Stimulated activated CD8-positive, alpha-beta memory T cell treated with anti-CD3 and anti-CD28 coated beads, Interleukin-7, amount 100 ng/mL, for 1 hour (primary cell): Measurements from ENCODE around the gene FALEC.

Source experiments
- DNase-seq, 2 donors: peaks; one replicate each; pipeline ENCODE4 v3.0.0-alpha.2; 2020; ENCODE audit warnings: low read depth in 2 of 2

The FALEC gene

DNA sequence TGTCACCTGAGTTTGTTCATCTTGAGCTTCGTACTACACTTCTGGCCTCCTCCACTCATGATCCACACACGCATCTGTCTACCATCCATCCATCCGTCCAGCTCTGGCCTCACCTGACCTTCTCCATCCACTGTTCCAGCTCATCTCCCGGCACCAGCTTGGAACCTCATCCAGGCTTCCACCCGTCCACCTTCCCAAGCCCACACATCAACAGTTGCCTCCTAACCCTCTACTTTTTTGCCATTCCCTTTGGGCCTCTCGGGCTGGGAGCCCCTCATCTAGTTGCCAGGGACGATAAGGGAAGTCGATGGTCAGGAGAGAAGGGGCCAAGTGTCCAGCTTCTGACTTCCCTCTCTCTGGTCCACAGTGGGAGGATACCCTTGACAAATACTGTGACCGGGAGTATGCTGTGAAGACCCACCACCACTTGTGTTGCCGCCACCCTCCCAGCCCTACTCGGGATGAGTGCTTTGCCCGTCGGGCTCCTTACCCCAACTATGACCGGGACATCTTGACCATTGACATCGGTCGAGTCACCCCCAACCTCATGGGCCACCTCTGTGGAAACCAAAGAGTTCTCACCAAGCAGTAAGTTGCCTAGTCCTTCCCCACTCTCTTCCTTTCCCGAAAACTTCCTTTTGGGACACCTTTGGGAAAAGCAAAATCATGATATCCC, 3.4 kb upstream of the FALEC start:
- no peak for DNase-seq

DNA sequence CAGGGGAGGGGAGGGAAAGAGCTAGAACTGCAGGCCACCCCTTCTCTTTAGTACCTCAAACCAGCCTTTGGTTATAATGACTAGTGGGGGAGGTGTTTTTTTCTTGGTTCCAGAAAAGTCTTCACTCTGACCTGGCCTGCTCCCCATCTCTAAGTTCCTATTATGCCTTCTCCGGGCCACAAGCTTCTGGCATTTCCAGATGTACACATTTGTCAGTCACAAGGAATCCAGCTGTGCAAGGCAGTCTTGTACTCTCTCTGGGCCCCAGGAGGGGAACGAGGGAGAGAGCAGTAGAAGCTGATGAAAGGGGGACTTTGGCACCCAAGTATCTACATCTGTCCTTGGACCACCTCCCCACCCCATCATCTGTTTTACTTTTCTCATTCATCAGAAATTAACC, 2.7 kb upstream of the FALEC start:
- no peak for DNase-seq

DNA sequence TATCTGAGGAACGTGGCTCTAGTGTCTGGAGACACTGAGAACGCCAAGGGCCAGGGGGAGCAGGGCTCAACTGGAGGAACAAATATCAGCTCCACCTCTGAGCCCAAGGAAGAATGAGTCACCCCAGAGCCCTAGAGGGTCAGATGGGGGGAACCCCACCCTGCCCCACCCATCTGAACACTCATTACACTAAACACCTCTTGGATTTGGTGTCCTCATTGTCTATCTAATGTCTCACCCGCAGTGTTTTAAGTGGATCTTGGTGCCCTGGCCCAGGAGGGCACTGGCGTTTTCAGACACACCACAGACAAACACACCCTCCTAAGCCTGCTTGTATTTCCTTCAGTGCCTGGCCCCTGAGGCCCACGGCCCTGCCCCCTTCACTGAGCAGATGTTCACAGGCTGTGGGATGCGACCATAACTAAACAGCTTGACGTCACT, 2.2 kb upstream of the FALEC start:
- no peak for DNase-seq

DNA sequence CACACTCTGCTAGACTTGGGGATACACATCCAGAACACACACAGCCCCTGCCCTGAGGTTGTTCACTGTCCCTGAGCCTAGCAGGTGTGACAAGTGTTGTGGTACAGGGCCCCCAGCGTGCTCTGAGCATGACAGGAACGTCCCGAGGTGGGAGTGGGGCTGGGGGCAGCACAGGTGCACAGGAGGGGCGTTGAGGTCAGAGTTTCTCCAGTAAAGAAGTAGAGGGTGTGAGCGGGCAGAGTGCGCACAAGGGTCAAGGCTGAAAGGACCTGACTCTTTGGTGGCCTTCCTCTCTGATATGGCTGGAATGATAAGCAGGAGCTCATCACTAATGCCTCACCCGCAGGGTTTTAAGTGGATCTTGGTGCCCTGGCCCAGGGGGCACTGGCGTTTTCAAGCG, 1.3 kb upstream of the FALEC start:
- DNase-seq: no peak

DNA sequence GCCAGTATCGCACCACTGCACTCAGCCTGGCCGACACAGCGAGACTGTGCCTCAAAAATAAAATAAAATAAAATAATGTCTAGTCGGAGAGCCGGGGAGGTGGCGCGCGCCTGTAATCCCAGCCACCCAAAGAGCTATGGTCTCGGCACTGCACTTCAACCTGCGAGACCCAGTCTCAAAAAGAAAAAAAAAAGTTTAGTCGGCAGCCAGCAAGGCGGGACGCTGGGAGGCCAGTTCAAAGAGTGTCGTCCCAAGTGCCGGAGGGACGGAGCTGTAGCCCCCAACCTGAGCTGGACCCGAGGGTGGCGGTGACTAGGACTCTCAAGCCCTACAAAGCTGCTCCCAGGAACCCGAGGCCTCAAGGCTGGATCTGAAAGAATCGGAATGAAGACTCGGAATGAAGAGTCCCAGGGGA, 632 bp upstream of the FALEC start:
- no peak for DNase-seq

DNA sequence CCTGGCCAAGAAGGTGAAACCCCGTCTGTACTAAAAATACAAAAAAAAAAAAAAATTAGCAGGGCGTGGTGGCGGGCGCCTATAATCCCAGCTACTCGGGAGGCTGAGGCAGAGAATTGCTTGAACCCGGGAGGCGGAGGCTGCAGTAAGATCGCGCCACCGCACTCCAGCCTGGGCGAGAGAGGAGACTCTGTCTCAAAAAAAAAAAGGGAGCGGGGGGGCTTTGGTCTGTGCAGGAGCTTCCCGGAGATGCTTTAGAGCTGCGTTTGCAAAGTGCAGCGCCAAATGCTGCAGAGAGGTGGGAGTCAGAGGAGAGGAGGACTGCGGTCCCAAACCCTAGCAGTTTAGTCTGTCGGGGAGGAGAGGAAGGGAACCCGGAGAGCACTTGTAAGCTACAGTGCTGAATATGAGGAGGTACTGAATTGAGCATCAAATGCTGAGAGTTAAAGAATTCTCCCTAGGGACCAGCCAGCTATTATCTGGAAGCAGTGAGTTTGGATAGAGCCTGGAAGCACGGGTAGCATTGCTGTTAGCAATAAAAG, 569 bp downstream of the FALEC start:
- no peak for DNase-seq

DNA sequence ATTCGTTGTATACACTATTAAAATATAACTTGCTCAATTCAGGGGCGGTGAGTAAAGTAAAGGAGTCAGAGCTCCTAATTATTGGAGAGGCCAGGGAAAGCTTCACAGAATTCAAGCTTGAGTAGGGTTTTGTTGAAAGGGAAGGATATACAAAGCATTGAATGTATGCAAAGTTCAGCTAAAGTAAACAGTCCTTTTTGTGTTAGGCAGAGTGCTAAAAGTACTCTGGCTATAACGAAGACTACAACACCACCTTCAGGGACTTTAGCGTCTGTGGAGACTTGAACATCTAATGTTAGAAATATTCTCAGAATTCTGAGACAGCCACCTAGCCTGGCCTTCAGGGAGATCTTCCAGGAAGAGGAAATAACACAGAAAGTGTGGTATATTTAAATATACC, 1.1 kb downstream of the FALEC start:
- no peak for DNase-seq

DNA sequence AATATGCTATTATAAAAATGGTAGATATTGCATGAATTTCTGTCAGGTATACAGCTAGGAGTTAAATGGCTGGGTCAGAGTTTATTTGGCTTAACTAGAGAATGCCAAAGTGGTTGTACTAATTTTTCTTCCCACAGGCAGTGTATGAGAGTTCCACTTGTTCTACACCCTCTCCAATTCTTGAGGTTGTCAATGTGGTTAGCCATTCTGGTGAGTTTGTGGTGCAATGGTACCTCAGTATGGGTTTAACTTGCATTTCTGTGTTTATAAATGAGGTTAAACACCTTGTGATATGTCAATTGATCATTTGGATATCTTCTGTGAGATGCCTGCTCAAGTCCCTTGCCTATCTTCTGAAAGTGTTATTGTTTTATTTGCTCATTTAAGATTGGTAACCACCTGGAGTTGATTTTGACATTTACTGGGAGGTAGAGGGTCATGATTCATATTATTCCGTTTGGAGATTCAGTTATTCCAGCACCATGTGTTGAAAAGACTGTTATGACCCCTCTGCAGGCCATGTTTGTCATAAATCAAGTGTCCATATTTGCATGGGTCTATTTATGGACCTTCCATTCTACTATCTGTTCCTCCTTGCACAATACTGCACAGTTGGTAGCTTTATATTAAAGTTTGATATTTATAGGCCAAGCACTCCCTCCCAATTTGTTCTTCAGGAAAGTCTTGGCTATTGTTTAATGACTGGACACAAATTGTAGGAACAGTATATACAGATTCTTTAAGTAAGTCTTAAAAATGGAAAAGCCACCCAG, 5.8 kb downstream of the FALEC start:
- no peak for DNase-seq

DNA sequence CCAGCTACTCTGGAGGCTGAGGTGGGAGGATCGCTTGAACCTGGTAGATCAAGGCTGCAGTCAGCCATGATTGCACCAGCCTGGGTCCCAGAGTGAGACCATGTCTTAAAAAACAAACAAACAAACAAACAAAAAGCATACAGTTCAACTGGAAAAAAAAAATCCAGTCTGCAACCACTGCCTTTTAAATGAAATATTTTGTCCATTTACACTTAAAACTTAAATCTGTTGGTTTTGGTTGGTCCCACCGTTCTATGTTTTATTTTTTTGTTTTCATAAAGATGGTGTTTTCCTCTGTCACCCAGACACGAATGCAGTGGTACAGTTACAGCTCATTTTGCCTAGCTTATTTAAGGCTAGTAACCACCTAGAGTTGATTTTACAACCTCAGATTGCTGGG, 9.8 kb downstream of the FALEC start:
- no peak for DNase-seq

DNA sequence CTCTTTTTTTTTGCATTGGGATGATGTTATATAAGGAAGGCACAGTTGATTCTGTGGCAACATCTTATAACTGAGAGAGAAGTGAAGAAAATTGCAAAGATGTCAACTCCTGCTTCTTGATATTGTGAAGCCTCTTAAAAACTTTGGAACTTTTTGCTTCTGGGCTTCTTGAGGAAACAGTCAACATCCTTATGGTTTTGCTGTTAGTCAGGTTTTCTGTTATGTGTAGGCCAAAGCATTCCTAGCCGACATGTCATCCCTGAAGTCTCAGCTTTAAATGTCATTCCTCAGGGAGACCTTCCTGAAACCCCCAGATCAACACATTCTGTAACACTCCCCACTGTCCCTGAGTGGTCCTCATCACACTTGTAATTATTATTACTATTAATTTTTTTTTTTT, 12.6 kb downstream of the FALEC start:
- no peak for DNase-seq

DNA sequence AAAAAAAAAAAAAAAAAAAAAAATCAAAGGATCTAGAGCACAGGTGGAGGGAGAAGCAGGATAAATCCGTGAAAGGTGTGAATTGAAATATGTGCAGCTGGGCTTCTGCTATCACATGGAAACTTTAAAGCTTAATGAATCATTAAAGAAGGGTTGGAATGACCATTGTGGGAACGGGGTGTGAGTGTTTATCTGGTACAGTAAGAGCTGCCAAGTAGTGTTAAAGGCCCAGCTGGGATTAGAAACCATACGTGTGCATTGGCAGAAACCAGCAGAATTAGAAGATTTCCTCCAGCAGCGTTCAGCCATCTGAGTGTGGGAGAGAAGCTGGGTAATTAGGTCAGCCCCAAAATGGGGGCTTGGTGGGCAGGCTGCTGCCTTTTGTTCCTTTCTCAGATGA, 13.5 kb downstream of the FALEC start:
- DNase-seq: no peak

DNA sequence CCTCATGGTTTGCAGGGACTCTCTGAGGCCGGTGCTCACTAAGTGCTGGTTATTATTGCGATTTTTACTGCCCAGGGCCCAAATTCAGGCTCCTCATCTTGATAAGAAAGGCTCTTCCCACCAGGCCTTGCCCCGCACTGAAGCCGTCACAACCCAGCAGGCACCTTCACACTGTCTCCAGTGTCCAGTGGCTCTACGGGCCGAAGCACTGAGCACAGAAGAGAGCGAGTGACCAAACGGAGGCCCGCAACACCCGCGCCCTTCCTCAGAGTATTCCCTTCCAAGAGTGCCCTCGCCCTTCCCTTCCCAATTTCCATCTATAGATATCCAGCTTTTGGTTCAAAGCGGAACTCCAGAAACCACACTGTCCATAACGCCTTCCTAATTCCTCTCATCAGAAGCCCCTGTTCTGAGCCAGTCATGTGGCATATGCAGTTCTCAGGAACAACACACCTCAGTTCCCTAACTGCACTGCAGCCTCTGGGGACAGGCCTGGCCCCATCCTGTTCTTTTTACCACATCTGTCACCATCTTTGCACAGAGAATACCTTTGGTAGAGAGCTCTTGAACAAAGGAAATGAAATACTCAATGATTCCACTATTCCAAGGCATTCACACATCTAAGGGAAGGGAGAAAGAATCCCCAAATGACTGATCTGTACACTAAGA, 15.1 kb downstream of the FALEC start:
- DNase-seq: no peak

DNA sequence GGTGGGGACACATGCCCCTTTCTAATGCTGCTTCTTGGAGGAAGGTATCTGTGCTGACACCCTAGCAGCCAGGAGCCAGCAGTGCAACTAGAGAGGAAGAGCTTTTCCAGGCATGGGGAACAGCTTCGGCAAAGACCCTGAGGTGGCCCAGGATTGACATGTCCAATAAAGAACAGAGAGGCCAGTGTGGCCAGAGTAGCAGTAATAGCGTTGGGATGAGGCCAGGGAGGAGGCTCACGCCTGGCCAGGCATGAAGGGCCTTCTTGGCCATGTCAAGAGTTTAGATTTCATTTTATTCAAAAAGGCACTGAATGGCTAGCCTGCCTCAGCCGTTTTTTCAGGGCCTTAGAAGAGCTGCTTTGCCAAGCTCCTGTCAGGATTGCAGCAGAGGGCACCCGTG, 17.3 kb downstream of the FALEC start:
- no peak for DNase-seq

DNA sequence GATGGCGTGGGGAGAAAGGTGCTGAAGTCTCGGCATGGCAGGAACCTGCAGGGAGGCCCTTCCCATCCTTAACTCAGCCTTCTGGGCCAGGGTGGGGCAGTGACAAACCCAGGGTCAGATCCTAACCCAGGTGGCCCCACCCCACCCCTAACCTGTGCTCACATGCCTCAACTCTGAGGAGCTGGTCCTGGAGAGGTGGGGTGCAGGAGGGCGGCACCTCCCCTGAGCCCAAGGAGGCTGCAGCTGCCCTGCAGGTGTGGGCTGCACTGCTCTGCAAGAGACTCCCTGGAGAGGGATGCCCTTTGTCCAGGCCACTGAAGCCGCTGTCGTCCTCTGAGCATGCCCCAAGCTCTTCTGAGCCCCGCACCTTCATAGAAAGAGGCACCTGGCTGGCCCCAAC, 18.4 kb downstream of the FALEC start:
- DNase-seq: no peak

DNA sequence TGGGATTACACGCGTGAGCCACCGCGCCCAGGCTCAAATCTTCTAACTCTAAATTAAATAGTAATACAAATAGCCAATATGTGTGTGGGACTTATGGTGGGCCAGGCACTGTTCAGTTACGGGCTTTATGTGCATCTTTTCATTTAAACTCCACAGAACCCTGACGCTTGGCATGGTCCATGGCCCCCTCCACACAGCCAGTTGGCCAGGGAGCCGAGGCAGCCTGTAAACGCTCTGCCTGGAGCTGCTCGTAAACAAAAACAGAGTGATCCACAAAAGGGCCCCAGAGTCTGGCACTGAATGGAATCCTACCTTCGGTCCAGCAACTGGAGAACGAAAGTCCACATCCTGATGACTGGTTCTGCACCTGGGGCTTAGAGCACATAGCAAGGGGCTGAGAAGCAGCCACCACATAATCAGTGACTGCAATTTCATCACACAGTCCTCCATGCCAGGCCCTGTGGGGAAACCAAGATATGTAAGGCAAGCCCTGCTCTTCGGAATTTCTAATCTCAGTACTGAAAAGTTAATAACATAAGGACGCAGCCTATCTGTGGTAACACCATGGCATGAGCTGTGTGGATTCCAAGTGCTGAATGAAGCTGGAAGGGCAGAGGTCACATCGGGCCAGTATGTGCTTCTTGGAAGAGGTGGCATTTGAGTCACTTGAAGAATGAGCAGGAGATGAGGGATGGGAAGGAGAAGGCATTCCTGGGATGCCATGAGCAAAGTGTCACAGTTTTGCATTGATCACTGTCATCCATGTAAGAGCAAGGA, 20.1 kb downstream of the FALEC start:
- DNase-seq: no peak

DNA sequence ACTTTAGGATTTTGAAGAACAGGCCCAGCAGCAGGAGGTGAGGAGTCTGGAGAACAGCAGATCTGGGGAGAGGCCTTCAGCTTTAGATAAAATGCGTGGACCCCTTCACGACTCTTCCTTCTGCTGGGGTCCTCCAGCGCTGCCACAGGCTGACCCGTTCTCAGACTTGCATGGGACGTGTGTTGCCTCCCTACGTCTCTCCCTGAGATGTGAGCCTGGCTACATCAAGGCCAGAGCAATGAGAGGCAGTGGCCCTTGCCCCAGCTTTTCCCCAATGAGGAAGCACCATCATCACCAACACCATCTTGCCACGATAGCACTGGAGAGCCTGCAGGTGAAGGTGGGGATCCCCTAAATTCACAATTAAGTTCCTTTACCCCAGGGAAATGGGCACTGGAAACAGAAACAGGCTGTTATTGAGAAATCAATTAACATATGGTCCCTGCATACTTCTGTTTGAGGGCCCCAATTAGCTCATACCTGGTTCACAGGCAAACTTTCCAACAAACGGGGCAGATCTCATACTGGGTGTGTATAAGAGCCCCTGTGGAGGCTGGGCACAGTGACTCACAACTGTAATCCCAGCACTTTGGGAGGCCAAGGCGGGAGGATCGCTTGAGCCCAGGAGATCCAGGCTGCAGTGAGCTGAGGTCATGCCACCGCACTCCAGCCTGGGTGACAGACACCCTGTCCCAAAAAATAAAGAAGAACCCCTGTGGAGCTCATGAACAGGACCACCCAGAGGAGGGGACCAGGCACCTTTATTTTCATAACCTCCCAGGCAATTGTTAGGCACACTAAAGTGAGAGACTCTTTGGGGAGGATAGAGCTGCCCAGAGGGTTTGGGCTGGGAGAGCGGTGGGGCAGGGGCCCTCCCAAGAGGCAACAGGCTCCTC, 21.5 kb downstream of the FALEC start:
- DNase-seq: no peak

DNA sequence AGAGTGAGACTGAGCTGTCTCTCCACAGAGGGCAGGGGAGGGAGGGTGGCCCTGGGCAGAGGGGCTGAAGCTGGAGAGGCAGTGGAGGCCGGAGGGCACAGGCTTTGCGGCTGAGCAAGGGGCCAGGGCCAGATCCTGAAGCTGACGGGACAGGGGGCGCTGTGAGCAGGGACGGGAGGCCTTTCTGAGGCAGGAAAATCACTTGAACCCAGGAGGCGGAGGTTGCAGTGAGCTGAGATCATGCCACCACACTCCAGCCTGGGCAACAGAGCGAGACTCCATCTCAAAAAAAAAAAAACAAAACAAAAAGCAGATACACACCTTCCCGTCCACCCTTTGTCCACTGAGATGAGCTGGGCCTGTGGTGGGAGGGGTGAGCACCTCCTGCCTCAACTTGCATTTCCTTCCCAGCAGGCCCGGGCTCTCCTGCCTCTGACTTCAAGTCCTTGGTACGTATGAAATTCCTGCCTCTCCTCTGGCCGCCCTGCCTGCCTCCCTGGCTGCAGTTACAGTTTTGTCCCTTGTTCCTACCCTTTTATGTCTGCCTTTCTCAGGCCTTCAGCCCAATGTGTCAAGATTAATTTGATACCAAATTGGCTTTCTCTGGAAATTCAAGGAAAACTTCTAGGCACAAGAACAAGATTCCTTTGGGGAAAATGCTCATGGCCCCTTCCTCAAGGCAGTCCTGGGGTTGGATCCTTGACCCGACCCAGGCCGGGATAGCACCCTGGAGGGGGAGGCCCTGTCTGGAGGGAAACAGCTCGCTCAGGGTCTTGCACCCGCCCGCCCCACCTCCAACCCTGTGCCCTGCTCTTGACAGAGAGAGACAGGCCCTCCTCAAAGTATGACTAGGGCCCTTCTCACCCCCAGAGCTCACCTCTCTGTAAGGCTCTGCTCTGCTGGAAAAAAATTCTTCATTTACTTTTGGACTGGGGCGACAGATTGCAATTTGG, 22.5 kb downstream of the FALEC start:
- DNase-seq: no peak

DNA sequence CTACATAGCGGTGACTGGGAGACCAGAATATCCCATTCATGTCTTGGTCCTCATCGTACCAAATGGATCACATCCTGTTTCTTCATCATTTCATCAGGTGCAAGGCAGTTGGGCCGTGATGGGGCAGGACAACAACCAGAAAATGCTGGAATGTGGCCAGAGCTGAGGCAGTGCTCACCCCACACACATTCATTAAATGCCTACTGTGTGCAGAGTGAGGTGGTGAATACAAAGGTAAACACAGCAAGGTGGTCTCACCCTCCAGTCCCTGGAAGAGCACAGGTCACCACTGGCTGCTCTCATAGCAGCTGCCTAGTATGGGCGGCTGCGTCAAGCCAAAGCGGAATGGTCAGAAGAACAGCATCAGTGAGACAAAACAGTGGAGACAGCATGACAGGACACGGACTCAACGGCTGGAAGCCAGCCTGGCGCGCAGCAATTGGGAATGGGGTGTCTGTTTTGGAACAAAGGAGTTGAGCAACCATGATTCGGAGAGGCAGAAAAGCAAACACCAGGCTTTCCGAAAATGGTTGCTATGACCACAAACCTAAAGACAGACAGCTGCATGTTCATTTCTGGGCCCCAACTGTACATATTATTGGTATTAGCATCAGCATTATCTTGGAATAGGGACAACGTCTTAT, 28.1 kb downstream of the FALEC start:
- no peak for DNase-seq

DNA sequence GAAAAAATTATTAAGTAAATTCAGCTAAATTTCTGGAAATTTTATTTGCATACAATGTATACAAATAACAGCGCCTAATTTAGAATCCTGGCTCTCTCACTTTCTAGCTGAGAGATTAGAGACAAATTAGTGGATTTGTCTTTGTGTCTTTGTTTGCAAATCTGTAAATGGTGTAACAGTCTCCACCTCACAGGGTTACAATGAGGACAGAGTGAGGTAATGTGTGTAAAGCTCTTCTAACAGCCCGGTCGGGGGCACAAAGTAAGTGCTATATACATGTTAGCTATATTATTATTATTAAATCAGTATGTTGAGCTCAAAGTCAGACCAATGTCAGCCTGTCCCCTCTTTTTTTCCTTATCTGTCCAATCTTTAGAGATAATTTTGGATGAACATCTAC, 28.7 kb downstream of the FALEC start:
- DNase-seq: no peak
